RWPE1 (cell line): Measurements from ENCODE around the gene DHX35.

Source experiments
- CTCF ChIA-PET: fragments of 350-600 bp; sonication (Branson Sonifier 250); formaldehyde crosslinking; extraction: SDS; loops from one replicate; lab custom pipeline; 2021; lab: Yijun Ruan, JAX
- POLR2A ChIA-PET: fragments of 400-600 bp; formaldehyde crosslinking; extraction: SDS; loops from one replicate; lab custom pipeline; 2020; ENCODE audit warnings: antibody characterized with exemption; ENCODE audit not compliant: low non-redundant PET; lab: Yijun Ruan, JAX
- DNase-seq: peaks from one replicate; pipeline ENCODE4 v3.0.0; 2012; ENCODE audit warnings: low spot score
- H3K27ac ChIP-seq: fragments of 450-650 bp; 2 replicates; pipeline ENCODE4 v1.5.1; 2017
- CTCF ChIP-seq: fragments of 450-650 bp; conservative IDR thresholded peaks from 2 replicates; pipeline ENCODE4 v1.5.1; 2017; ENCODE audit warnings: low read depth, mild to moderate bottlenecking

The DHX35 gene

GRCh38 chr20:38935285-38935684 lies 26.9 kb upstream of the DHX35 start:
- ChIA-PET CTCF (interaction anchor here (0.9 to 1.6 kb wide), 2 partner anchors 26 to 59 kb away, joined by 4 to 6 read pairs; partner anchors contain the start of gene DHX35), POLR2A (no interaction called here)
- DNase-seq = peak; percentile 46
- no peak for TF ChIP-seq CTCF
- no peak overlapping the region for H3K27ac ChIP-seq

GRCh38 chr20:38935967-38936407 lies 26.2 kb upstream of the DHX35 start:
- TF ChIP-seq CTCF = no peak
- no peak overlapping the region for H3K27ac ChIP-seq
- DNase-seq = peak; percentile 59
- ChIA-PET CTCF (interaction anchor here (0.9 to 1.6 kb wide), 4 partner anchors 10 to 59 kb away, joined by 3 to 6 read pairs (median 4); partner anchors contain the start of genes DHX35 and FAM83D), POLR2A (interaction anchor here (1.3 kb wide), 1 partner anchor 27 kb away, joined by 3 read pairs; the partner anchor contains the start of gene DHX35)

- ChIA-PET CTCF (interaction anchor here (0.5 to 1.6 kb wide), 5 partner anchors 11 to 175 kb away, joined by 3 to 6 read pairs (median 3); partner anchors contain the start of genes DHX35 and FAM83D), POLR2A (interaction anchor here (1.3 kb wide), 1 partner anchor 26 kb away, joined by 3 read pairs; the partner anchor contains the start of gene DHX35)
- no peak for TF ChIP-seq CTCF
- H3K27ac ChIP-seq = no peak overlapping the region; the same call in 1 of the 2 replicates
- no peak for DNase-seq
Observed at GRCh38 chr20:38937000-38937399, 25.1 kb upstream of the DHX35 start.

GRCh38 chr20:38937978-38938473 lies 24.1 kb upstream of the DHX35 start:
- ChIA-PET CTCF (interaction anchor here (0.6 to 0.7 kb wide), 2 partner anchors 24 to 188 kb away, joined by 3 read pairs; no protein-coding TSS in a partner anchor), POLR2A (no interaction called here)
- H3K27ac ChIP-seq = no peak overlapping the region
- no peak for TF ChIP-seq CTCF
- DNase-seq = no peak

- DNase-seq = no peak
- TF ChIP-seq CTCF = no peak
- CTCF ChIA-PET = no interaction called here
- no peak overlapping the region for H3K27ac ChIP-seq
- POLR2A ChIA-PET = no interaction called here
Observed at GRCh38 chr20:38939686-38940085, 22.5 kb upstream of the DHX35 start.

GRCh38 chr20:38940644-38941043 lies 21.5 kb upstream of the DHX35 start:
- H3K27ac ChIP-seq = no peak overlapping the region
- ChIA-PET CTCF (no interaction called here), POLR2A (interaction anchor here (0.6 kb wide), 1 partner anchor 8 kb away, joined by 4 read pairs; no protein-coding TSS in a partner anchor)
- no peak for TF ChIP-seq CTCF
- no peak for DNase-seq
